ENCODE measurements around the gene MINDY2.
A peak's percentile ranks its signal among the peaks of the same experiment; 100 is the strongest.
"Not testable (repeated sequence)": the region's sequence is repeated elsewhere in the genome, so short reads cannot be mapped to it uniquely, and the experiment has no call there.

The MINDY2 gene

DNA sequence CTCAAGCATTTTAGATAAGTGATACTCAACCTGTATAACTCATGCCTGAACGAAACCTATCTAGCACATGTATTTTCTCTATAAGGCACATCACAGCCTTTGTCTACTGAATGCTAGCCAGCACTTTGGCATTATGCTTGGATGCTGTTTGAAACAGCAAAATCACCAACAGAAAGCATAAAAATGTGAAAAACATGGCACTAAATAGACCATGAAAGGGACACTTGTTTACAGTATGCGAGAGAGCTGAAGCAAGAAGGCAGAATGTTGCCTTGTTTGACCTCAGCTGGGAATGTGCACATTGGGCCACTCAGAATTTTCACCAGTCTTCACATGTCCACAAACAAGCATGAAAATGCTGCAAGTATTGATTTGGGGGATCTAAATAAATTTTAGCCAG, 59.5 kb downstream of the MINDY2 start:
- no peak for DNase-seq (ENCODE audit: low spot score)
- no peak for TF ChIP-seq CTCF (IDR thresholded peaks at IDR 0.05; ENCODE audit: extremely low read depth, missing control alignments)

GRCh38 chr15:58833681-58834426, 62.8 kb downstream of the MINDY2 start:
- DNase-seq (ENCODE audit: low spot score): not testable (repeated sequence)

DNA sequence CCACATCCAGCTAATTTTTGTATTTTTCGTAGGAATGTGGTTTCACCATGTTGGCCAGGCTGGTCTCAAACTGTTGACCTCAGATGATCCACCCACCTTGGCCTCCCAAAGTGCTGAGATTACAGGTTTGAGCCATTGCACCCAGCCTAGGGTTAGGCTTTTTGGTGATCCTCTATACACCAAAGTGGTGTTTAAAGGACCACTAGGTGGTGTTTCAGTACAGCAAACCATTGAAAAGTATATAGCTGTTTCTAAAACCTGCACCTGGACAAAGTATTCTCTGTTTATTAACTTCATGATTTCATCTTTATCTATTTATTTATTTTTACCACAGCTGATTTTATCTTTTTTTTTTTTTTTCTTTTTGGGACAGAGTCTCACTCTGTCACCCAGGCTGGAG, 68.4 kb downstream of the MINDY2 start:
- TF ChIP-seq CTCF (IDR thresholded peaks at IDR 0.05; ENCODE audit: extremely low read depth, missing control alignments): peak; percentile 2
- DNase-seq (ENCODE audit: low spot score): peak; percentile 31

- DNase-seq (ENCODE audit: low spot score): no peak
- no peak for TF ChIP-seq CTCF (IDR thresholded peaks at IDR 0.05; ENCODE audit: extremely low read depth, missing control alignments)
Measured at GRCh38 chr15:58840048-58840447, 68.9 kb downstream of the MINDY2 start.

GRCh38 chr15:58842713-58843396, 71.8 kb downstream of the MINDY2 start:
- TF ChIP-seq CTCF (IDR thresholded peaks at IDR 0.05; ENCODE audit: extremely low read depth, missing control alignments): no peak
- peak; percentile 33 for DNase-seq (ENCODE audit: low spot score)

DNA sequence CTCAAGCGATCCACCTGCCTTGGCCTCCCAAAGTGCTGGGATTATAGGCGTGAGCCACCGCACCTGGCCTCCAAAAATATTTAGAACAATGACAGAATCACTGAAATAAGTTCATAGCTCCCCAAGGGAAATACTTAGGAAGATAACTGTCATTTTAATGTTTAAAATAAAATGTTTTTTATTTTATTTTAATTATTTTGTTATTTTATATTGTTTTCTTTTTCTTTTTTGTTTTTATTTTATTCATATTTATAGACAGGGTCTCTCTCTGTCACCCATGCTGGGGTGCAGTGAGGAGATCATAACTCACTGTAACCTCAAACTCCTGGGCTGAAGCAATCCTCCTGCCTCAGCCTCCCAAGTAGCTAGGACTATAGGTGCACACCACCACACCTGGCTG, 80.1 kb downstream of the MINDY2 start:
- DNase-seq (ENCODE audit: low spot score): not testable (repeated sequence)

DNA sequence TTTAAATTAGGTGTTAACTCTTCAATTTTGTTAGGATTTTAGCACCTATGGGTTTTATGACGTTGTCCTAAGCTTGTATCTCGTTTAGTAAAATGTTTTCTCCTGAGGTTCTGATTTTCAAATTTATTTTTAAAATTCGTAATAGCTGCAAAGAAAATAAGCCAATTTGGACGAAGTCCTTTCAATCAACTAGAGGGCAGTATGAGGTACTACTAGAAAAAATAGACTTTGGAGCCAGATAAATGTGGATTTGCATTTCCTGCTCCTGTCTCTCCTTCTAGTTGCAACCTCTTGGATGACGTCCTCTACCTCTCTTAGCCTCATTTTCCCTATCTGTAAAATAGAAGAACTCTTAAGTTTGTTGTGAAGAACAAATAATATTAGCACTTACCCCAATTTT, 81.2 kb downstream of the MINDY2 start:
- no peak for TF ChIP-seq CTCF (IDR thresholded peaks at IDR 0.05; ENCODE audit: extremely low read depth, missing control alignments)
- DNase-seq (ENCODE audit: low spot score): no peak

DNA sequence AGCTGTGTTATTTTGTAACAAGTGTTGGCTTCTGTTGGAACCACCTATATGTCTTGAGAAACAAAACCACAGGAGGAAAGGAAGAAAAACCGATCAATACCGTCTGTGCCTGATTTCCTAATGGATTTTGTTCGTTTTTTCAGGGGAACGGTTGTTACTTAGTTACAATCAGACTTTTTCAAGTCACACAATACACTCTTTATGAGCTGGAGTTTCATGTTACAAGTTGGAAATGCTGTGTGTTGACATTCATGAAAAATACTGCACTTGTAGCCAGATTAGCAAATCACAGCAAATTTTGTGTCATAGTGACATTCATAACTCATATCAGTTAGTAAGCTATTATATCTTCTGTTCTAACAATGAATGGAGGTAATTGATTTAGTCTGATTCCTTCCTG, 83.5 kb downstream of the MINDY2 start:
- DNase-seq (ENCODE audit: low spot score): no peak
- no peak for TF ChIP-seq CTCF (IDR thresholded peaks at IDR 0.05; ENCODE audit: extremely low read depth, missing control alignments)
